ENCODE data around the gene PRR32.

The PRR32 gene

GRCh38 chrX:126820700-126821420 is 1.3 kb downstream of the PRR32 start:
- Mint-ChIP-seq H3K9me3 (peaks cover 3% of the 10 kb centered on the region), H3K4me3 (peak overlapping the region in 2 of 3 experiments; percentile 72 to 82), H3K27me3 (ENCODE audit: low read depth) (no peaks in the 10 kb centered on the region), H3K4me1 (peaks cover 27% of the 10 kb centered on the region), H3K27ac (no peak overlapping the region), H3K36me3 (ENCODE audit: low read depth) (no peaks in the 10 kb centered on the region)
- no peak for TF ChIP-seq CTCF (IDR thresholded peaks at IDR 0.05; ENCODE audit: unreplicated experiment in 3 of 3)

GRCh38 chrX:126824338-126825007 is 4.9 kb downstream of the PRR32 start:
- H3K27ac Mint-ChIP-seq = peak overlapping the region in 1 of 3 experiments; percentile 2
- TF ChIP-seq CTCF (IDR thresholded peaks at IDR 0.05; ENCODE audit: unreplicated experiment in 3 of 3) = no peak
- no peaks in the 10 kb centered on the region for H3K27me3 Mint-ChIP-seq (ENCODE audit: low read depth)
- H3K36me3 Mint-ChIP-seq (ENCODE audit: low read depth) = no peaks in the 10 kb centered on the region
- peaks cover 35% of the 10 kb centered on the region for H3K4me1 Mint-ChIP-seq
- no peaks in the 10 kb centered on the region for H3K9me3 Mint-ChIP-seq
- no peak overlapping the region for H3K4me3 Mint-ChIP-seq

GRCh38 chrX:126825566-126826193 is 6.2 kb downstream of the PRR32 start:
- H3K4me1 Mint-ChIP-seq = peaks cover 30% of the 10 kb centered on the region
- no peak for TF ChIP-seq CTCF (IDR thresholded peaks at IDR 0.05; ENCODE audit: unreplicated experiment in 3 of 3)
- H3K27me3 Mint-ChIP-seq (ENCODE audit: low read depth) = no peaks in the 10 kb centered on the region
- no peaks in the 10 kb centered on the region for H3K36me3 Mint-ChIP-seq (ENCODE audit: low read depth)
- H3K27ac Mint-ChIP-seq = peak overlapping the region; percentile 24 to 69 (median 51)
- H3K4me3 Mint-ChIP-seq = no peak overlapping the region
- H3K9me3 Mint-ChIP-seq = no peaks in the 10 kb centered on the region

GRCh38 chrX:126836186-126836585 is 16.7 kb downstream of the PRR32 start:
- TF ChIP-seq CTCF (IDR thresholded peaks at IDR 0.05; ENCODE audit: unreplicated experiment in 3 of 3) = no peak
- H3K4me3 Mint-ChIP-seq = no peak overlapping the region
- H3K27ac Mint-ChIP-seq = no peak overlapping the region
- peaks cover 3% of the 10 kb centered on the region for H3K9me3 Mint-ChIP-seq
- H3K4me1 Mint-ChIP-seq = no peaks in the 10 kb centered on the region
- no peaks in the 10 kb centered on the region for H3K27me3 Mint-ChIP-seq (ENCODE audit: low read depth)
- no peaks in the 10 kb centered on the region for H3K36me3 Mint-ChIP-seq (ENCODE audit: low read depth)

- Mint-ChIP-seq H3K4me3 (no peak overlapping the region), H3K9me3 (peaks cover 6% of the 10 kb centered on the region), H3K27me3 (ENCODE audit: low read depth) (peaks cover 3% of the 10 kb centered on the region), H3K36me3 (ENCODE audit: low read depth) (no peaks in the 10 kb centered on the region), H3K4me1 (no peaks in the 10 kb centered on the region), H3K27ac (no peak overlapping the region)
- no peak for TF ChIP-seq CTCF (IDR thresholded peaks at IDR 0.05; ENCODE audit: unreplicated experiment in 3 of 3)
These were observed 27.6 kb downstream of the PRR32 start for GRCh38 chrX:126847143-126847542.

Measured in nephron (organoid).